Endothelial cell of umbilical vein (primary cell): ENCODE measurements around the gene IPO4. TPM values are rescaled to one million over a fixed set of nuclear protein-coding genes. Genes with fewer than 3 reads are reported as not detected.

Source experiments
- BruUV-seq: library from RNA; stranded (reverse); fragments of 400-500 nt; replicated peaks from 2 replicates; lab custom pipeline; 2021; lab: Mats Ljungman, UMichigan
- CTCF ChIA-PET: fragments of 300-600, 350-600 bp; sonication (Branson Sonifier 250); formaldehyde crosslinking; loops from one replicate; lab custom pipeline; 2021; ENCODE audit warnings: antibody characterized with exemption, inconsistent platforms; lab: Charles Lee
- POLR2A ChIA-PET: fragments of 300-600, 350-600 bp; sonication (Branson Sonifier 250); formaldehyde crosslinking; loops from one replicate; lab custom pipeline; 2021; ENCODE audit warnings: antibody characterized with exemption, inconsistent platforms; lab: Charles Lee
- DNase-seq: peaks from one replicate; pipeline ENCODE4 v3.0.0-alpha.2; 2011; ENCODE audit warnings: low read depth, low spot score
- FAIRE-seq: peaks from 2 replicates; lab custom pipeline; 2011; peaks lifted over from hg19 to GRCh38; lab: Jason Lieb, UNC
- H2AFZ ChIP-seq: 2 replicates; pipeline ENCODE4 v1.6.0; 2012; ENCODE audit warnings: low read depth, low read length, control low read depth, inconsistent platforms
- H3K27ac ChIP-seq: 2 replicates; pipeline ENCODE4 v1.5.1; 2011; ENCODE audit warnings: low read depth, mild to moderate bottlenecking, control low read depth, low read length, moderate library complexity; ENCODE audit not compliant: insufficient read depth
- H3K27me3 ChIP-seq, 2 experiments: 2 replicates each; pipeline versions ENCODE4 v1.6.0 to v1.6.1; 2011; ENCODE audit warnings: low read length in 2 of 2, mixed read lengths in 1 of 2; ENCODE audit not compliant: control insufficient read depth in 2 of 2, insufficient read depth in 2 of 2
- H3K36me3 ChIP-seq, 2 experiments: 2 replicates in 1 of 2; 3 replicates in 1 of 2; pipeline ENCODE4 v1.5.1; 2011; ENCODE audit warnings: low read length in 2 of 2, mild to moderate bottlenecking in 1 of 2, moderate library complexity in 1 of 2; ENCODE audit not compliant: control insufficient read depth in 2 of 2, insufficient read depth in 2 of 2; ENCODE audit errors: extremely low read depth in 1 of 2
- H3K4me1 ChIP-seq: 3 replicates; pipeline ENCODE4 v1.5.1; 2011; ENCODE audit warnings: mild to moderate bottlenecking, low read length; ENCODE audit not compliant: control insufficient read depth, insufficient read depth; ENCODE audit errors: extremely low read depth
- H3K4me2 ChIP-seq: 2 replicates; pipeline ENCODE4 v1.6.1; 2011; ENCODE audit warnings: low read length, control low read depth, mixed read lengths; ENCODE audit not compliant: insufficient read depth
- H3K4me3 ChIP-seq, 3 experiments: fragments of 200-600 bp in 1 of 3; sonication (generic), shearing (Covaris generic) in 1 of 3; replicated peaks in 1 of 3; 2 replicates each; pipeline ENCODE4 v1.5.1; 2011 to 2016; ENCODE audit warnings: control low read depth in 3 of 3, low read length in 3 of 3, mild to moderate bottlenecking in 2 of 3, inconsistent platforms in 1 of 3, low read depth in 1 of 3, moderate library complexity in 1 of 3; ENCODE audit not compliant: insufficient read depth in 1 of 3
- H3K79me2 ChIP-seq: 2 replicates; pipeline ENCODE4 v1.6.0; 2012; ENCODE audit warnings: low read length, inconsistent platforms; ENCODE audit not compliant: control insufficient read depth, insufficient read depth
- H3K9ac ChIP-seq: replicated peaks from 2 replicates; pipeline ENCODE3; 2011; ENCODE audit warnings: low read length, control low read depth; ENCODE audit not compliant: insufficient read depth; ENCODE audit errors: extremely low read depth
- H3K9me1 ChIP-seq: replicated peaks from 3 replicates; pipeline ENCODE4 v1.6.0; 2011; ENCODE audit warnings: mild to moderate bottlenecking, low read length; ENCODE audit not compliant: control insufficient read depth, insufficient read depth; ENCODE audit errors: extremely low read depth
- H3K9me3 ChIP-seq: replicated peaks from 2 replicates; pipeline ENCODE4 v1.5.1; 2012; ENCODE audit warnings: low read length, inconsistent platforms; ENCODE audit not compliant: control insufficient read depth, insufficient read depth
- H4K20me1 ChIP-seq: replicated peaks from 2 replicates; pipeline ENCODE3; 2011; ENCODE audit warnings: mild to moderate bottlenecking, low read length; ENCODE audit not compliant: control insufficient read depth, insufficient read depth; ENCODE audit errors: extremely low read depth
- EZH2 ChIP-seq: IDR thresholded peaks from 2 replicates; pipeline ENCODE4 v1.6.1; 2012; ENCODE audit warnings: borderline replicate concordance, low read depth, mild to moderate bottlenecking, moderate library complexity, low read length, inconsistent platforms; ENCODE audit not compliant: severe bottlenecking
- JUN ChIP-seq: IDR thresholded peaks from 2 replicates; pipeline ENCODE4 v1.6.1; 2011; ENCODE audit warnings: borderline replicate concordance, low read depth; ENCODE audit not compliant: insufficient read length, insufficient read depth
- dilution Hi-C: fragments of 300-500 bp; cut with MboI; formaldehyde crosslinking; loops from one replicate; pipeline ENCODE4 v1.15.0; 2019; ENCODE audit warnings: low sequenced_read_pairs; ENCODE audit not compliant: extremely low pct_ligation_motif_present
- intact Hi-C: fragments of 100-400 bp; cut with micrococcal nuclease; formaldehyde crosslinking; loops from one replicate; pipeline ENCODE4 v1.10.0; 2022
- polyA plus RNA-seq, 4 experiments: library from polyadenylated mRNA; depleted of rRNA in 3 of 4; stranded (reverse) in 3 of 4; unstranded in 1 of 4; fragments of >200 nt; gene quantifications; 2 replicates each; pipeline versions ENCODE4 v1.2.1 to v1.2.3, GENCODE V29; 2011 to 2012; ENCODE audit warnings: missing spikeins in 1 of 4
- total RNA-seq: library from RNA; stranded (reverse); gene quantifications from 2 replicates; pipeline ENCODE4 v1.2.3, GENCODE V29; 2021
- TF ChIP-seq, protein P1 (sequence below): IDR thresholded peaks from 2 replicates; pipeline ENCODE4 v1.6.1; 2011; ENCODE audit not compliant: insufficient read depth, insufficient read length

The IPO4 gene
- total and polyA plus RNA-seq, 2 donors (not counting 3 experiments of a cell fraction or from before 2014, with no cell fraction given): 24.6 to 66.5 TPM

DNA sequence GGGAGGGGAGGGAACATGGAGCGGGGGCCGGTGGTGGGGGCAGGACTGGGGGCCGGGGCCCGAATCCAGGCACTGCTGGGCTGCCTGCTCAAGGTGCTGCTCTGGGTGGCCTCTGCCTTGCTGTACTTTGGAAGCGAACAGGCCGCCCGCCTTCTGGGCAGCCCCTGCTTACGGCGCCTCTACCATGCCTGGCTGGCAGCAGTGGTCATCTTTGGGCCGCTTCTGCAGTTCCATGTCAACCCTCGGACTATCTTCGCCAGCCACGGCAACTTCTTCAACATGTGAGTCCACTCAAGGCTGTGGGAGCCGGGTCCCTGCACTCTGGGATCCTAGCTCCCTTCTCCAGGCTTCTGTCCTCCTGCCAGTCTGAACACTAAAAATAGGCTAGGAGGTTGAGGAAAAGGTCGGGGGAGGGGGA lies 57.1 kb downstream of the IPO4 start:
- Histone ChIP-seq H3K9me3 (no peaks in the 10 kb centered on the region), H3K36me3 (no peaks in the 10 kb centered on the region), H3K4me2 (no peak overlapping the region), H3K4me1 (peaks cover 6% of the 10 kb centered on the region), H3K79me2 (peaks cover 4% of the 10 kb centered on the region), H4K20me1 (no peaks in the 10 kb centered on the region), H3K27ac (no peak overlapping the region), H3K4me3 (no peak overlapping the region), H3K27me3 (no peaks in the 10 kb centered on the region), H3K9me1 (no peaks in the 10 kb centered on the region), H3K9ac (no peak overlapping the region), H2AFZ (no peak overlapping the region)
- dilution Hi-C loops: no loop called here
- FAIRE-seq (no peak), DNase-seq (no peak)
- BruUV-seq: no TSS peak
- POLR2A ChIA-PET: interaction anchor here (0.6 kb wide), 1 partner anchor 15 kb away, joined by 3 read pairs; the partner anchor contains the start of gene PSME2
- intact Hi-C loops: no loop called here
- CTCF ChIA-PET: no interaction called here
- TF ChIP-seq, protein P1, sequence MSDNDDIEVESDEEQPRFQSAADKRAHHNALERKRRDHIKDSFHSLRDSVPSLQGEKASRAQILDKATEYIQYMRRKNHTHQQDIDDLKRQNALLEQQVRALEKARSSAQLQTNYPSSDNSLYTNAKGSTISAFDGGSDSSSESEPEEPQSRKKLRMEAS: no peak

DNA sequence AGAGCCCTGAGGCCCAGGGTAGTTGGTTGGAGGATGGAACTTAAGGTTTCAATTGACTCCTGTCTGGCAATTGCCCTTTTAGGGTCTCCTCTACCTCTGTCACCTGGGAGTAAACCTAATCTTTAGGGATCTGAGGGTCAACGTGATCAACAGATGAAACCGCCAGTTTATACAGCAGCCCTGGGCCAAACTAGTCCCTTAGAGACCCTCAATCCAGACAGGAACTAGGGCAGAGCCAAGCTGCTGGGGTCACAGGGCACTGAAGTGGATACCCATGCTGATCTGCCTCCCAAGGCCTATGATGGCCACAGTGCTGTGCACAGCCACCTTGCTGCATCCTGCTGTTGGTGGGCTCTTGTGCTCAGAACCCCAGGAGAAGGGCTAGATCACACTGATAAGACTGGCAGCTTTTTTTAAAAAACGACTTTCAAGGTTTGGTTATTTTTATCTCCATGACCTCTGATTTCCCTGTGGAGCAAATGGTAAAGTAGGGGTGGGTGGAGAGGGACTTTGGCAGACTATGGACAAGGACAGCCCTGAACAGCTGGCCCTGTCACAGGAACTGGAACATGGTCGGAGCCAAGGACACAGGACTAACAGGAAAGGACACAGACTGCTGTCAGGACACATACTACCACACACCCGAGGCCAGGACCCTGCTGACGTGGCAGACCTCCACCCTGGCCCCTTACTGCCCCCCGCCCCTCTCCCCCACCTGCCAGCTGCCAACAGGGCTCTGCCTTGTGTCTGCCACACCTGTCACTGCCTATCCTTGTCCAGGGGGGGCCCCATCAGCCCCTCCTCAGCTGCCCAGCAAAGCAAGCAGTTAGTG lies 57.7 kb downstream of the IPO4 start:
- dilution Hi-C loops: no loop called here
- Histone ChIP-seq H3K9ac (no peak overlapping the region), H2AFZ (no peak overlapping the region), H3K4me1 (peaks cover 4% of the 10 kb centered on the region), H3K4me2 (no peak overlapping the region), H3K9me3 (no peaks in the 10 kb centered on the region), H3K79me2 (no peaks in the 10 kb centered on the region), H3K9me1 (no peaks in the 10 kb centered on the region), H3K27ac (no peak overlapping the region), H4K20me1 (no peaks in the 10 kb centered on the region), H3K4me3 (no peak overlapping the region), H3K27me3 (no peaks in the 10 kb centered on the region), H3K36me3 (no peaks in the 10 kb centered on the region)
- ChIA-PET POLR2A (interaction anchor here (0.6 kb wide), 1 partner anchor 16 kb away, joined by 3 read pairs; the partner anchor contains the start of gene PSME2), CTCF (no interaction called here)
- DNase-seq: no peak
- no peak for FAIRE-seq
- no TSS peak for BruUV-seq
- intact Hi-C loops: no loop called here
- TF ChIP-seq EZH2: no peak
- TF ChIP-seq JUN: no peak
